GM12878 (cell line): ENCODE results near the gene TRIM47. TPM values are rescaled to one million over a fixed set of nuclear protein-coding genes. Genes with fewer than 3 reads are reported as not detected.
A peak's percentile ranks its signal among the peaks of the same experiment; 100 is the strongest.

ENCODE experiments used
- ATF7 ChIP-seq: fragments of 450-650 bp; IDR thresholded peaks from 2 replicates; pipeline ENCODE4 v1.6.1; 2016; ENCODE audit warnings: low read depth, mild to moderate bottlenecking
- DPF2 ChIP-seq: fragments of 450-650 bp; IDR thresholded peaks from 2 replicates; pipeline ENCODE4 v1.6.1; 2017; ENCODE audit warnings: mild to moderate bottlenecking
- EED ChIP-seq: sonication (generic); IDR thresholded peaks from 2 replicates; pipeline ENCODE4 v1.6.1; 2016; ENCODE audit warnings: antibody characterized with exemption, low read depth
- EP300 ChIP-seq, 2 experiments: fragments of 150-350 bp in 1 of 2; IDR thresholded peaks; 2 replicates each; pipeline ENCODE4 v1.6.1; 2011 to 2012; ENCODE audit warnings: low read depth in 2 of 2, low read length in 2 of 2, borderline replicate concordance in 1 of 2, improper control_type of control experiment in 1 of 2, inconsistent platforms in 1 of 2; ENCODE audit not compliant: control insufficient read depth in 1 of 2
- EZH2 ChIP-seq: IDR thresholded peaks from 2 replicates; pipeline ENCODE4 v1.6.1; 2012; ENCODE audit warnings: low read depth, mild to moderate bottlenecking, control low read depth, inconsistent platforms, low read length, borderline replicate concordance; ENCODE audit not compliant: control insufficient read depth
- HCFC1 ChIP-seq: fragments of 150-350 bp; IDR thresholded peaks from 2 replicates; pipeline ENCODE4 v1.6.1; 2014; ENCODE audit warnings: low read length
- JUNB ChIP-seq: IDR thresholded peaks from 2 replicates; pipeline ENCODE4 v1.6.1; 2016; ENCODE audit warnings: antibody characterized with exemption, mild to moderate bottlenecking
- KAT2A ChIP-seq: conservative IDR thresholded peaks from 2 replicates; pipeline ENCODE4 v1.6.1; 2011; ENCODE audit warnings: low read depth, low read length; ENCODE audit not compliant: control insufficient read depth
- KDM1A ChIP-seq: fragments of 200-600 bp; sonication (generic); IDR thresholded peaks from 2 replicates; pipeline ENCODE4 v1.6.1; 2016; ENCODE audit warnings: borderline replicate concordance
- LARP7 ChIP-seq: fragments of 450-650 bp; IDR thresholded peaks from 2 replicates; pipeline ENCODE4 v1.6.1; 2017; ENCODE audit warnings: mild to moderate bottlenecking
- MYC ChIP-seq: IDR thresholded peaks from 2 replicates; pipeline ENCODE4 v1.6.1; 2011; ENCODE audit warnings: mild to moderate bottlenecking, low read length, moderate library complexity, inconsistent platforms; ENCODE audit not compliant: insufficient read depth, insufficient replicate concordance, insufficient read length, severe bottlenecking
- NFYB ChIP-seq: IDR thresholded peaks from 2 replicates; pipeline ENCODE4 v1.6.1; 2011; ENCODE audit warnings: low read depth, mild to moderate bottlenecking, low read length, improper control_type of control experiment, moderate library complexity; ENCODE audit not compliant: insufficient read depth
- PML ChIP-seq: IDR thresholded peaks from 2 replicates; pipeline ENCODE4 v1.6.1; 2012; ENCODE audit warnings: low read length, inconsistent platforms
- RELA ChIP-seq: fragments of 450-650 bp; IDR thresholded peaks from 2 replicates; pipeline ENCODE4 v1.8.0; 2014; ENCODE audit warnings: borderline replicate concordance; ENCODE audit not compliant: partially characterized antibody
- RFX5 ChIP-seq: IDR thresholded peaks from 2 replicates; pipeline ENCODE4 v1.6.1; 2011; ENCODE audit warnings: low read depth, low read length, improper control_type of control experiment
- SIN3A ChIP-seq: IDR thresholded peaks from 2 replicates; pipeline ENCODE4 v1.6.1; 2012; ENCODE audit warnings: low read depth, low read length, improper control_type of control experiment
- SMAD5 ChIP-seq: IDR thresholded peaks from 2 replicates; pipeline ENCODE4 v1.6.1; 2016; ENCODE audit warnings: antibody characterized with exemption, low read depth
- SRF ChIP-seq, 2 experiments: IDR thresholded peaks; 2 replicates each; pipeline ENCODE4 v1.6.1; 2011; ENCODE audit warnings: low read depth in 2 of 2, low read length in 2 of 2, mild to moderate bottlenecking in 1 of 2, moderate library complexity in 1 of 2
- SUPT20H ChIP-seq: IDR thresholded peaks from 2 replicates; pipeline ENCODE4 v1.6.1; 2011; ENCODE audit warnings: low read depth, mild to moderate bottlenecking, low read length, moderate library complexity, borderline replicate concordance; ENCODE audit not compliant: control insufficient read depth
- TCF12 ChIP-seq: IDR thresholded peaks from 2 replicates; pipeline ENCODE4 v1.6.1; 2011; ENCODE audit warnings: low read depth, mild to moderate bottlenecking, low read length
- ZNF207 ChIP-seq: fragments of 450-650 bp; IDR thresholded peaks from 2 replicates; pipeline ENCODE4 v1.6.1; 2014; ENCODE audit warnings: antibody characterized with exemption, mild to moderate bottlenecking, borderline replicate concordance
- ZNF24 ChIP-seq: fragments of 450-650 bp; IDR thresholded peaks from 2 replicates; pipeline ENCODE4 v1.6.1; 2017; ENCODE audit warnings: antibody characterized with exemption, mild to moderate bottlenecking
- ZNF384 ChIP-seq: IDR thresholded peaks from 2 replicates; pipeline ENCODE4 v1.6.1; 2012; ENCODE audit warnings: low read depth, mild to moderate bottlenecking, low read length, improper control_type of control experiment, borderline replicate concordance
- polyA plus RNA-seq, 11 experiments: library from polyadenylated mRNA; depleted of rRNA in 4 of 11; unstranded in 6 of 11; stranded (reverse) in 5 of 11; fragments of >200 nt; fragmentation: Nextera tagmentation in 4 of 11; fragmentation: Illumina TruSeq in 1 of 11; extraction: Ambion mirVana in 4 of 11; extraction: Trizol in 1 of 11; gene quantifications; 1 replicate in 1 of 11; 2 replicates in 10 of 11; pipeline versions ENCODE4 v1.2.1 to v1.2.3, GENCODE V29; 2011 to 2016; ENCODE audit warnings: inconsistent platforms in 2 of 11, missing spikeins in 2 of 11, low read depth in 1 of 11
- total RNA-seq, 4 experiments: library from RNA; depleted of rRNA in 3 of 4; stranded (reverse); fragments of >200 nt in 3 of 4; fragmentation: Illumina TruSeq in 1 of 4; extraction: Trizol in 1 of 4; gene quantifications; 2 replicates each; pipeline versions ENCODE4 v1.2.1 to v1.2.3, GENCODE V29; 2013 to 2021
- TF ChIP-seq, protein P1 (sequence below): fragments of 450-650 bp; IDR thresholded peaks from 2 replicates; pipeline ENCODE4 v1.6.1; 2017; ENCODE audit warnings: low read depth, mild to moderate bottlenecking, moderate library complexity
- TF ChIP-seq, protein P2 (sequence below): fragments of 450-650 bp; IDR thresholded peaks from 2 replicates; pipeline ENCODE4 v1.6.1; 2017; ENCODE audit warnings: mild to moderate bottlenecking, moderate library complexity
- TF ChIP-seq, protein P3 (sequence below): IDR thresholded peaks from 2 replicates; pipeline ENCODE4 v1.6.1; 2012; ENCODE audit warnings: low read depth, low read length, improper control_type of control experiment

TRIM47 gene
- total and polyA plus RNA-seq, 10 of the 15 experiments (the other 5 are each of a cell fraction or from before 2014, with no cell fraction given), result 0.35 to 9.7 (median 5.3) TPM

DNA sequence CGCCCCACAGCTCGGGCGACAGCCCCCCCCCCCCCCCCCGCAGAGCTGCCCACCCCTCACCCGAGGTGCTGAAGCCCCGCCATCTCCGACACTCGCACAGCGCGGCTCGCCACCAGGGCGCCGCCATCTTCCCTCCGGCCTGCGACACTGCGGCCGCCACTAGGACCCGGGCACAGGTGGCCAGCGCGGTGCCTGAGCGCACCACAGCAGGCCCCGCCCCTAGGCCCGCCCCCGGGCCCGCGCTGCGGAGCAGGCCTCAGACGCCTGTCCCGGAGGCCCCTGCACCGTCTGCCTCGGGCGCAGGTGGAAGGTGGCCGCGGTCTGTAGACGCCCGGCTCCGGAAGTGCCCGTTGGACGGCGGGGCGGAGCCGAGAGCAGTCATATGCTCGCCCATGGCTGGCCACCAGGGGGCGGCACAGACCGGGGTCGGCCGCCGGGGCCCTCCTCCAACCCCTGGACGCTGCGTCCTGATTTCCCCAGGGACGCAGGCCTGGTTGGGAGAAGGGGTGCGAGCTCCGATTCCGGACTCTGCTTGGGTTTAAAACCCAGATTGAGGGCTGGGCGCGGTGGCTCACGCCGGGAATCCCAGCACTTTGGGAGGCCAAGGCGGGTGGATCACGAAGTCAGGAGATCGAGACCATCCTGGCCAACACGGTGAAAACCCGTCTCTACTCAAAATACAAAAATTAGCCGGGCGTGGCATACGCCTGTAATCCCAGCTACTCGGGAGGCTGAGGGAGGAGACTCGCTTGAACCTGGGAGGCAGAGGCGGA is 26.6 kb upstream of the TRIM47 start, which contains the start of gene MRPL38 (continued):
- TF ChIP-seq NFYB (no peak), KDM1A (no peak), SUPT20H (no peak), LARP7 (peak; percentile 96), RFX5 (no peak), KAT2A (no peak), EED (peak; percentile 73), ZNF384 (no peak), MYC (no peak), SMAD5 (peak; percentile 68; the same call in 1 of the 2 replicates), TCF12 (peak; percentile 69; the same call in 1 of the 2 replicates), DPF2 (peak; percentile 87), ATF7 (no peak), SIN3A (peak; percentile 67), JUNB (no peak), ZNF207 (peak; percentile 97), RELA (peak; percentile 59), SRF (IDR thresholded peaks at IDR 0.05; ENCODE audit: low read depth in 2 of 2, low read length in 2 of 2) (0 out of 4 replicates have a peak, but pooled peaks of 1 of the 2 experiments have one; percentile 28), HCFC1 (peak; percentile 61), EP300 (IDR thresholded peaks at IDR 0.05; ENCODE audit: borderline replicate concordance in 1 of 2, control insufficient read depth in 1 of 2, low read depth in 2 of 2, low read length in 2 of 2) (no peak; a peak in 1 of 4 replicates), EZH2 (no peak), ZNF24 (0 out of 2 replicates have a peak, but pooled peaks have one; percentile 59), PML (no peak)
- TF ChIP-seq, protein P1, sequence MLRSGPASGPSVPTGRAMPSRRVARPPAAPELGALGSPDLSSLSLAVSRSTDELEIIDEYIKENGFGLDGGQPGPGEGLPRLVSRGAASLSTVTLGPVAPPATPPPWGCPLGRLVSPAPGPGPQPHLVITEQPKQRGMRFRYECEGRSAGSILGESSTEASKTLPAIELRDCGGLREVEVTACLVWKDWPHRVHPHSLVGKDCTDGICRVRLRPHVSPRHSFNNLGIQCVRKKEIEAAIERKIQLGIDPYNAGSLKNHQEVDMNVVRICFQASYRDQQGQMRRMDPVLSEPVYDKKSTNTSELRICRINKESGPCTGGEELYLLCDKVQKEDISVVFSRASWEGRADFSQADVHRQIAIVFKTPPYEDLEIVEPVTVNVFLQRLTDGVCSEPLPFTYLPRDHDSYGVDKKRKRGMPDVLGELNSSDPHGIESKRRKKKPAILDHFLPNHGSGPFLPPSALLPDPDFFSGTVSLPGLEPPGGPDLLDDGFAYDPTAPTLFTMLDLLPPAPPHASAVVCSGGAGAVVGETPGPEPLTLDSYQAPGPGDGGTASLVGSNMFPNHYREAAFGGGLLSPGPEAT, result peak; percentile 72
- TF ChIP-seq, protein P2, sequence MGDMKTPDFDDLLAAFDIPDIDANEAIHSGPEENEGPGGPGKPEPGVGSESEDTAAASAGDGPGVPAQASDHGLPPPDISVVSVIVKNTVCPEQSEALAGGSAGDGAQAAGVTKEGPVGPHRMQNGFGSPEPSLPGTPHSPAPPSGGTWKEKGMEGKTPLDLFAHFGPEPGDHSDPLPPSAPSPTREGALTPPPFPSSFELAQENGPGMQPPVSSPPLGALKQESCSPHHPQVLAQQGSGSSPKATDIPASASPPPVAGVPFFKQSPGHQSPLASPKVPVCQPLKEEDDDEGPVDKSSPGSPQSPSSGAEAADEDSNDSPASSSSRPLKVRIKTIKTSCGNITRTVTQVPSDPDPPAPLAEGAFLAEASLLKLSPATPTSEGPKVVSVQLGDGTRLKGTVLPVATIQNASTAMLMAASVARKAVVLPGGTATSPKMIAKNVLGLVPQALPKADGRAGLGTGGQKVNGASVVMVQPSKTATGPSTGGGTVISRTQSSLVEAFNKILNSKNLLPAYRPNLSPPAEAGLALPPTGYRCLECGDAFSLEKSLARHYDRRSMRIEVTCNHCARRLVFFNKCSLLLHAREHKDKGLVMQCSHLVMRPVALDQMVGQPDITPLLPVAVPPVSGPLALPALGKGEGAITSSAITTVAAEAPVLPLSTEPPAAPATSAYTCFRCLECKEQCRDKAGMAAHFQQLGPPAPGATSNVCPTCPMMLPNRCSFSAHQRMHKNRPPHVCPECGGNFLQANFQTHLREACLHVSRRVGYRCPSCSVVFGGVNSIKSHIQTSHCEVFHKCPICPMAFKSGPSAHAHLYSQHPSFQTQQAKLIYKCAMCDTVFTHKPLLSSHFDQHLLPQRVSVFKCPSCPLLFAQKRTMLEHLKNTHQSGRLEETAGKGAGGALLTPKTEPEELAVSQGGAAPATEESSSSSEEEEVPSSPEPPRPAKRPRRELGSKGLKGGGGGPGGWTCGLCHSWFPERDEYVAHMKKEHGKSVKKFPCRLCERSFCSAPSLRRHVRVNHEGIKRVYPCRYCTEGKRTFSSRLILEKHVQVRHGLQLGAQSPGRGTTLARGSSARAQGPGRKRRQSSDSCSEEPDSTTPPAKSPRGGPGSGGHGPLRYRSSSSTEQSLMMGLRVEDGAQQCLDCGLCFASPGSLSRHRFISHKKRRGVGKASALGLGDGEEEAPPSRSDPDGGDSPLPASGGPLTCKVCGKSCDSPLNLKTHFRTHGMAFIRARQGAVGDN, result peak; percentile 72
- TF ChIP-seq, protein P3, sequence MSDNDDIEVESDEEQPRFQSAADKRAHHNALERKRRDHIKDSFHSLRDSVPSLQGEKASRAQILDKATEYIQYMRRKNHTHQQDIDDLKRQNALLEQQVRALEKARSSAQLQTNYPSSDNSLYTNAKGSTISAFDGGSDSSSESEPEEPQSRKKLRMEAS, result peak; percentile 88
